Measurements from ENCODE around the gene SRD5A1.

Gene SRD5A1

GRCh38 chr5:6604946-6605345 is 28.3 kb upstream of the SRD5A1 start:
- no peak for DNase-seq (ENCODE audit: low read depth in 2 of 2)

DNA sequence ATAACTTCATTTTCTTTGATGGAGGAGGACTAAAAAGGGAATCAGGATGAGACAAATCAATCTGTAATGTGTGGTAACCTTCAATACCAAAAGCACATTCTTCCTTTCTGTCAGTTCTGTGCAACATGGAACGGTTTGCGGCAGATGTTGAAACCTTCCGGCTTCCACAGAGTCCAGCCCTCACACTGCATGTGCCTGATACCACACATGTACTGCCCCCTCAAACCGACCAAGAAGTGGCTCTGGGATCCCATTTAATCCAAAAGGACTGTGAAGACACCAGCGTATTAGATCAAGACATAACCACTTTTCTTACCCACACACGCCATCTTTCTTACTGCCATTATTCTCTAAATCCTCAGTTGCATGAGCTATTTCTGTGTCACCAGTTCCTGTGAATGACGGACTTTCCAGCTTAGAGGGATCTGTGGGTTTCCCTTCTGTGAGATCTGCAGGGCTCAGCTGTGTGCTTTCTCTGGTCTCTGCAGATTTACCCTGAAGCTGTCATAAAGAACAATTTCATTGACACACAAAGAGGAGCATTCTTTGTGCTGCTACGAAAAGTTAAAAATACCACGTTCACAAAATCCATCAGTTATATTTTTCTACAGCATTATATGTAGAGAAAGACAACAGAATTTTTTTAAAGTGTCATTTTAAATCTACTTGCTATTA is 26.2 kb upstream of the SRD5A1 start:
- DNase-seq (ENCODE audit: low read depth in 2 of 2): no peak

GRCh38 chr5:6607559-6607936 is 25.7 kb upstream of the SRD5A1 start:
- no peak for DNase-seq (ENCODE audit: low read depth in 2 of 2)

DNA sequence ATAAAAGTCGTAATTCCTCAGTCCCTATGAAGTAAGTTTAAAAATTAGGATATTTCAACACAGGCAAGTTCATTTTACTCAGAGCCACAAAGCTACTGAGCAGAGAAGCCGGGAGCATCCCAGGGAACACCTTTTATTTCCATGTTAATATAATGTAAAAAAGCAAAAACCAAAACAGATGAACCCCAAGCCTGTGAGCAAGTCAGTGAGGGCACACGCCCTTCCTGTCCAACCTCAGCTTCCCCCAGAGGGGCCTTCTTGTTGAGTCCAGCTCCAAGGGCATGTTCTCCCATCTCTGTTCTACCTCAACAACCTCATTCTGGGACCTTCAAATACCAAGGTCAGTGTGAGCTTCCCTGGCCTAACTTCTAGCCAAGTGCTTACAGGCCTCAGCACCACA is 25.2 kb upstream of the SRD5A1 start:
- DNase-seq (ENCODE audit: low read depth in 2 of 2): no peak

DNA sequence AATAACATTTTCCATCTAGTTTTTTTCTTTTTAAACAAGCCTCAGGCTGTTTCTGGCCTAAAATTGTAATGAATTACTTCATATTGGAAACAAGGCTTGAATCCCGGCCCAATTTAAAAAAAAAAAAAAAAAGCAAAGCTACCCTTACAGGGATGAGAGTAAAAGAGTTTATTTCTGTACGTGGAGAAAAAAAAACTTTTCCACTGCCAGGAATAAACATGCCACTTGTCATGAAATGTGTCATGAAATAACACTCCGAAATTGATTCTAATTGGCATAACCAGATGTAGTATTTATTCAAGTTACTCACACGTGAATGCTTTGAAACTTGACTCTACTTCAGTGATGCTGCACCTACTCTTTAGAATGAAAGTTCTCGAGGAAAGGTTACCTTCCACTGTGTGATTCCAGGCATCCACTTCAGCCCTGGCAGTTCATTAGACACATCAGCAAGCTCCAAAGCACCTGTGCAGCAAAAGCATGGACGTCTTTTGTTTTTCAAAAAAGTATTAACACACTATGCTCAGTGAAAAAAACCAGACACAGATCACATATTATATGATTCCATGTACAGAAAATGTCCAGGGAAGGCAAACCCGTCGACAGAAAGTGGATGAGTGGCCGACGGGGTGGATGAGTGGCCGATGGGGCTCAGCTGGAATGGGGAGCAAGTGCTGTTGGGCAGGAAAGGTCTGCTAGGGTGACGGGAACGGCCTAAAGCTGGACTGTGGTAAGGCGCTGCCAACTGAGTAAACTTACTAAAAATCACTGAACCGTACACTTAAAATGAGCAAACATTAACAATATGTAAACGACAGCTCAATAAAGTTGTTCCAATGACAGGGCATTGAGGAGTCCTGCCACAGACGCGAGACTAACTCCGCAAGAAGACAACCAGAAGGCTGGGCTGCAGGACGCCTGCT is 21.6 kb upstream of the SRD5A1 start:
- DNase-seq (ENCODE audit: low read depth in 2 of 2): no peak

- no peak for DNase-seq (ENCODE audit: low read depth in 2 of 2)
These were observed 18.0 kb upstream of the SRD5A1 start for GRCh38 chr5:6615034-6615815.

DNA sequence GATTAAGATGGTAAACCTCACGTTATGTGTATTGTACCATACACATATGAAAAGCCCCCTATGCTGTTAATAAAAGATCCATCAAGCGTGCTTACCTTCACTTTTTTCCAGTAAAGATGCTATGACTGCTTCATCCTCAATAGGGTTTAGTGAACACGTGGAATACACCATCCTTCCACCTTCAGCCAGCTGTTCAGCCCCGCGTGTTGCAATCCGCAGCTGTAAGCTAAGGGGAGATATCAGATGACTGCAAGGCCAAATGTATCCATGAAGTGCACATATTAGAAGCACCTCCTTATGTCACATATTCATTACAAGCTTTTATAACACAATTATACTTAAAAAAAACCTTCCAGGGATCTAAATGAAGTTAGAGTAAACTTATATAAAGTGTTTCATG is 16.6 kb upstream of the SRD5A1 start:
- DNase-seq (ENCODE audit: low read depth in 2 of 2): no peak

DNA sequence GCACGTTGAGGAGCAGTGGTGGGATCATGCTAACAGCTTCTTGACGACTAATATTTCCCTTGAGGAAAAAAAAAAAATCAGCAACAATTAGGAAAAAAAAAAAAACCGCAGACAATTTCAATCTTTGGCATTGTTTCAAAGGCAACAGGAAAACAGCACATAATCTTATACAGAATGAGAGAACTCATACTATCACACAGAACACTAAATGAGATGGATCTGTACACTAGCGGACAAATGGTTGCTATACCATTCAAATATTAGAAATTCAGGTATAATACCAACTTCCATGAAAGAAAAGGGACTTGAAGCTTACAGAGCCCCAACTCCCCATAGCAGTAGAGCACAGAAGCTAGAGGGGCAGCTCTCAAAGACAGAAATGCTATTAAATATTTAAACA is 10.0 kb upstream of the SRD5A1 start:
- DNase-seq (ENCODE audit: low read depth in 2 of 2): no peak

DNA sequence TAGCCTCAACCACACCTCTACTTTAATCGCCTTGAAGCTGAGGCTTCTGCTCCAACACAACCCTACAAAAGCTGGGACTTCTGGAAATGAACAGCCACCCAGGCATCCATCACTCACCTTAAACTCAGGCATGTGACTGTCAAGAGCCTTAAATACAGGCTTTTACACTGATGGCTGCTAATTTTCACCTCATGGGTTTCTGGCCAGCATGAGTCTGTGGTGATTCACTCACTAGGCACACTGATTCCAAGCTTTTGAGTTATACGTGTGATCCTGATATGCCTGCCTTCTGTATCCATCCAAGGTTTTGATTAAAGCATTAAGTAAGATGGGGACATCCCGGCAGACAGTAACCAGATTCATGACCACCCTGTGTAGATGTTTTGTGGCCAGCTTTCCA is 9.3 kb upstream of the SRD5A1 start:
- DNase-seq (ENCODE audit: low read depth in 2 of 2): no peak

DNA sequence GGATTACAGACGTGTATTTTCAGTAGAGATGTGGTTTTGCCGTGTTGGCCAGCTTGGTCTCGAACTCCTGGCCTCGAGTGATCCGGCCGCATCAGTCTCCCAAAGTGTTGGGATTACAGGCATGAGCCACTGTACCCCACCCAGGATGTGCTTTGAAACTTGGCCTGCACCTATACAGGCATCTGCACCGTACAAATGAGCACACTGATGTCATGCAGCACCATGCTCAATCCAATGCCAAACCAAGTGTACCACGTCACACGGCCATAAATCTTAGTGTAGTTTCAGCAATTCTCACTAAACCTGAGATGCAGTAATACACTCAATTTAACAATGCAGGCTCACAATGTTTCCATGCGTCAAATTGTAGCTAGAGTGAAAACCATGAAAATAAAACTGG is 6.7 kb upstream of the SRD5A1 start:
- DNase-seq (ENCODE audit: low read depth in 2 of 2): no peak

GRCh38 chr5:6631441-6631840 is 1.8 kb upstream of the SRD5A1 start:
- no peak for DNase-seq (ENCODE audit: low read depth in 2 of 2)

DNA sequence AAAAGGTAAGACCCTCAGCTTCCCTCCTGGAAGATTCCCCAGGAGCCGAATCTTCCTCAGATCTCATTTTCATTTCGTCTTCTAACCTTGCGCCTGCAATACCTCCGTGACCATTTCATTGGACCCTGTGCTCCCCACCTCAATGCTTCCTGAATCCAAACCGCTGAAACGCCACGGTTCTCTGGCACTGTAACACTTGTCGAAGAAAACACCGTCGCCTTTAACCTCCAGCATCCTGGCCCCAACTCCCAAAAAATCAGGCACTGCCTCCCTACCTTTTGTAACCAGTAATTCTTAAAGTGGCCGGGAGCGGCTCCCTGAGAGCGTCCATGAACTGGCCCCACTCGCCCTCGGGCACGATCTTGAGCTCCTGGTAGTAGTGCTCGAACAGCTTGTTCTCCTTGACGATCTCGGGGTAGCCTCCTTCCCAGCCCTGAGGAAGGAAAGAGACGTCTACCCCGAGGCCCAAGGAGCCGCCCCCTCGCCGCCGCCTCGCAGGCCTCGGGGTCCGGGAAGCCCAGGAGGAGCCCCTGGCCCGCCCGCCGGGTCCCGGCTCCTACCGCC is 834 bp upstream of the SRD5A1 start:
- DNase-seq (ENCODE audit: low read depth in 2 of 2): peak; percentile 0

- DNase-seq (ENCODE audit: low read depth in 2 of 2): peak; percentile 1 to 7
These were observed 417 bp downstream of the SRD5A1 start for GRCh38 chr5:6633469-6634245.

GRCh38 chr5:6634306-6634705 is 1.1 kb downstream of the SRD5A1 start:
- DNase-seq (ENCODE audit: low read depth in 2 of 2): no peak

GRCh38 chr5:6634788-6635430 is 1.7 kb downstream of the SRD5A1 start:
- no peak for DNase-seq (ENCODE audit: low read depth in 2 of 2)

DNA sequence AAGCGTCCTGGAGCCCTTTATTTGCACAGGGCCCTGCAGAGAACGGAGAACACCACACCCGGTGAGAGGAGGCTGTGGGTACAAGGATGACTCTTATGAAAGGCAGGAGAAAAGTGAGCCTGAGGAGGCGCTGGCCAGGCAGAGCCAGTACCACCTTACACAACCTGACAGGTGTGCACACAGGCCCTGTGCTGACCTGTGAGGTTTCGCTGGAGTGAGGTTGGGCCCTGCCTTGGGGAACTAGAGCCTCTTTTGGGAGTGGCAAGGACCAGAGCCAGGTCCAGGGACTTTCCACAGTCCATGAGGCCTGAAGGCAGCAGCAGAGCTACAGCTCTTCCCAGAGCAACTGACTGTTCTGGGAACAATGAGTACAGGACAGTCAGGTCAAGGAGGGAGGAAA is 3.1 kb downstream of the SRD5A1 start:
- no peak for DNase-seq (ENCODE audit: low read depth in 2 of 2)

DNA sequence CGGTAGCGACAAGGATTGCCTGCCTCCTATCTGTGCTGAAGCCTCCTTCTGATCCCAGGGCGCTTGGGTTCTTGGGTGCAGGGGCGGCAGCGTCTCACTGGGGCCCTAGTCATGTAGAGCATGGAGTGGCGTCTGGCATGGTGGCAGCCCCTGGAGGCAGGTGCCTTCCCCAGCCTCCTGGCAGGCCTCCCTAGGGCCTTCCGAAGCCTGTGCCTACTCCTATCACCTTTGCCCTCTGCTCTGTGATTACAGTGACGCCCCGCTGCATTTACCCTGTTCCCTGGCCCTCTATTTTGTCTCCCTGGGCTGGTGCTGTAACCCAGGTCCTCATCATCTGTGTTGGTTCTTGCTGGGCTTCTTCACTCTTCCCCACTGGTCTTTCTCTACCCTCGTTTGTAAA is 3.8 kb downstream of the SRD5A1 start:
- DNase-seq (ENCODE audit: low read depth in 2 of 2): no peak

GRCh38 chr5:6637590-6637989 is 4.3 kb downstream of the SRD5A1 start:
- DNase-seq (ENCODE audit: low read depth in 2 of 2): no peak

DNA sequence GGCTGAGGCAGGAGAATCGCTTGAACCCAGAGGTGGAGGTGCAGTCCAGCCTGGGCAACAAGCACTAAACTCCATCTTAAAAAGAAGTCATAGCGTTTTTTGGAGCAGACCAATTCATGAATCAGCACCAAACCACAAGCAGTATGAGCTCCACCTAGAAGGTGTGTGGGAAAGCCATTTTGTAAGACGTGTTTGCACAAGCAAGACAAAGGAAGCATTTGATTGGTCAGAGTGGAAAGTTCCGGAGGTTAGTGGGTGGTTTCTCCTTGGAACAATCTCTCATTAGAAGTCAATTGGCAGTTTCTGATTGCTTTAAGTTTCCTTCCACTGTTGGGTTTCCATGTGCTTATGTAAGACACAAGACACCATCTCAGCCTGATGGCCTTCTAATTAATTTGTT is 5.0 kb downstream of the SRD5A1 start:
- DNase-seq (ENCODE audit: low read depth in 2 of 2): no peak

DNA sequence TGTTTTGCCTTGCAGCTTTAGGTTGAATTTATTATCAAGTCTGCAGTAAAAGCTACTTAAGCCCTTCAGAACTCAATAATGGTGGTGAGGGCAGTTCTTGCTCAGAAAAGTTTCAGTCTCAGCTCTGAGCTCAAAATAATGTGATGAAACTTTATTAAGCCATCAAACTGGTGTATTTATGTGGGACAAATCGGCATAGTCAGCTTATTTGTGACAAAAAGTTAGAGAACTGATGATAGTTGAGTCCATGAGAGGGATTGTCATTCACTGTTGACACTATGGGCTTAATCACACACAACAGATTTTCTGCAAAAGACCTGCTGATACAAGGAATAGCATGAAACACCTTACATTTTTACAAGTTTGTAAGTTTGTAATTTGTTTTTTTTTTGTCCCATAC is 9.4 kb downstream of the SRD5A1 start:
- DNase-seq (ENCODE audit: low read depth in 2 of 2): no peak

GRCh38 chr5:6644794-6645241 is 11.6 kb downstream of the SRD5A1 start:
- DNase-seq (ENCODE audit: low read depth in 2 of 2): no peak

Data from stimulated activated CD4-positive, alpha-beta T cell treated with anti-CD3 and anti-CD28 coated beads, Interleukin-1b, Interleukin-23, amount 100 ng/mL, for 1 hour (primary cell).